ENCODE measurements around the gene FBXO24.

FBXO24 gene

DNA sequence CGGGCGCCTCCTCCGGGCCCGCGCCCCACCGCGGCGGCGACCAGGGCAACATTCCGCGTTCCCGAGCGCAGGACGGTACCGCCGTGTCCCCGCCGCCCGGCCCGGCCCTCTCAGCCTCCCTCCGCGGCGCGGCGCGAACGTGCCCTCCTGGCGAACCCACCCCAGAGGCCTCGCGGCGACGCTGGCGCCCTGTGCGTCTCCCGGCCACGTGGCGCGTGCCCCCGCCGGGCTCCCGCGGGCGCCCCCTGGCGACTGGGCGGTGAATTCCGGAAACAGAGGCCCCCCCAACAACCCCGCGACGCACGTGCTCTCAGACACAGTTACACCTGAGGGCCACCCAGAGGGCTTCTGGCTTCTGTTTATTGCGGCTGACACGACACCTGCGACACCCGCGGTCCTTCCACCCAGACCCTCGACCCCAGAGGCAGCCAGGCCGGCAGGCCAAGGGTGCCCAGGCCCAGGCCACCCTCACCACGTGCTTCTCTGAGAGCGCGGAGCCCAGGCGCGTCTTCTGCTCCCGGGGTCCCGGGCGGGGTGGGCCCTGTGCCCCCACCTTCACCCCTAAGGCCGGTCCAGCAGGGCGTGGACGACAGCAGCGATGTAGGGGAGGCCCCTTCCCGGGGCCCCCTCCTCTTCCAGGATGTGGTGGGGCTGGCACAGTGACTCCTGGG is 12.3 kb upstream of the FBXO24 start, which contains the start of gene SAP25:
TSS of gene SAP25 (minus strand) at position 210 of the 671 bp plus-strand sequence. CDS start at position 52, 158 bp downstream.
- DNase-seq (ENCODE audit: low read depth in 2 of 2) = no peak

DNA sequence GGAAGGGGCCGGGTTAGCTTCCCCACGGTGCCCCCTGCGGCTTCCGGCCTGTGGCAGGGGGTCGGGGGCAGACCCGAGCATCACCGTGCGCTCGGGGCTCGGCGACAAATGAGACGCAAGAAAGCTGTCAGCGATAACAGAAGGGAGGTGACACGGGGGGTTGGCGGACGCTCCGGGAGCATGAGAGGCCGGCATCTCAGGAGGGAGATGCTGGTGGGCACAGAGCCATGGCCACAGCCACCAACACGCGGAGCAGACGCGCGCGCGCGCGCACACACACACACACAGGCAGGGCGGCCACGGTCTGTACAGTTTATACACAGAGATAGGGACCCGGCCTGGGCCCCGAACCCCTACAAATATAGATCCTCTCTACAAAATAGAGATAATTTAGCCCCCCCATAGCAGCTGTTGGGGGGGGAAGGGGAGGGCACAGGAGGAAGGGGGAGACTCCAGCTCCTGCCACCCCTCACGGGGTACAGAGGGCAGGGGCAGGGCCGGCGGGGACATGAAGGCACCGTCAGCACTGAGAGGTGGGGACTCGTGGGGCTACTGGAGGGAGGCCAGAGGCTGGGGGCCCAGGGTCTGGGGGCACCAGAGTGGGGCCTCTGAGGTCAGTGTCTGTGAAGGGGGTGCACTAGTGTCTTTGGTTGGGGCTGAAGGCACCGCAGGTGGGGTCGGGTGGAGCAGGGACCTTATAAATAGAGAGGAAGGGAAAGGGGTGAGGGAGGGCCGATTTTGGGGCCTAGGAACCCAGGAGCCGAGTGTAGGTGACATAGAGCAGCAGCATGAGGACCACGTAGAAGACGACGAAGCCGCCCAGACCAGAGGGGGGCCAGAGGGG is 11.5 kb upstream of the FBXO24 start:
- no peak for DNase-seq (ENCODE audit: low read depth in 2 of 2)

DNA sequence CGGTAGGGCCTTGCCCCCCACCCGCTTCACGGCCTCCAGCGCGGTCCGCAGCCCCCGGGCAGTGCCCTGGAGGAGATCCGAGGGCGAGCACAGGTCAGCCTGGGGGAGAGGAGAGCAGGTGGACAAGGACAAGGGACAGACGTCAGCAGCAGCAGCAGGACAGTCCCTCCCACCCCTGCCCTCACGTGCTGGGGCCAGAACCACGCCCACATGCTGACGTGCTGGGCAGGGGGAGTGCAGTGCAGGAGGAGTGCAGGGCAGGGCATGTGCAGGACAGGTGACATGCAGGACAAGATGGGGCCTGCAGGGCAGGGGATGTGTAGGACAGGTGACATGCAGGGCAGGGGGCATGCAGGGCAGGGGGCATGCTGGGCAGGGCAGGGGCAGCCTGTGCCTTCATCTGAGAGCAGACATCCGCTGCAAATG is 10.9 kb upstream of the FBXO24 start:
- DNase-seq (ENCODE audit: low read depth in 2 of 2) = no peak

- no peak for DNase-seq (ENCODE audit: low read depth in 2 of 2)
Measured at GRCh38 chr7:100575746-100576383, 10.3 kb upstream of the FBXO24 start.

DNA sequence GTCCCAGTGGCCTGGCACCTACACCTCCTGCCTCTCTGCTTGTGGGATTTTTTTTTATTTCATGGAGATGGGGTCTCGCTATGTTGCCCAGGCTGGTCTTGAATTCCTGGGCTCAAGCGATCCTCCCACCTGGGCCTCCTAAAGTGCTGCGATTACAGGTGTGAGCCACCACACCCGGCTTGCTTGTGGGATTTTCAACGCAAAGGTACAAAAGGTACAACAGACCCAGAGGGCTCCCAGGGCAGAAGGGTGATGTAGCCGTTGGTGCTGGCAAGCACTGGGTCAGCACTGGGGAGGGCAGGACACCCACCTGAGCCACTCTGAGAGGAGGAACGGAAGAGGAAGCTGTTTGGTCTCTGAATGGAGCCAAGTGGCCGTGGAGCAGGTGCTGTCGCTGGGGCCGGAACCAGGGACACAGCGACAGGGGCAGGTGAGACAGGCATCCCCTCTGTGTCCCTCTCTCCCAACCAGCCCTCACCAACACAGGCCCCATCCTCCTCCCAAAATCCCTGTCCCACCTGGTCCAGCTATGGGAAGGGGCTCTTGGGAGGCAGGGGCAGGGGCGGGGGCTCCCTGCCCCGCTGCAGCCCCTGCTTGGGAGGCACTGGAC is 9.6 kb upstream of the FBXO24 start:
- no peak for DNase-seq (ENCODE audit: low read depth in 2 of 2)

DNA sequence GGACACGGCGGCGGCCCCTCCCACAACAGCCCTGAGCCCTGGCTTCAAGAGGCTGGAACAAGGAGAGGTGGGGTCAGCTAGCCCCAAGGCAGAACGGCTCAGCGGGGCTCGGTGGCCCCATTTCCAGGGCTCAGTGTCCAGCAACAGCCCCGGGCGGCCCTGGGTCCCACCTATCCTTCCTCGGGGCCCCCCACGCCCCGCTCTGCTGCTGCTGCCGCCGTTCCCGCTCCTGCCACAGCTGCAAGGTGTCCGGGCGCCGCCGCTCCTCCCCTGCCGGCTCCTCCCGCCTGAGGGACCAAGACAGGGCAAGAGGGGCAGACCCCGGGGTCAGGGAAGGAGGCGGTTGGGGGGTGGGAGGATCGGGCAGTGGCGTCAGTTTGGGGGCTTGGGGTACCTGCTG is 9.0 kb upstream of the FBXO24 start:
- DNase-seq (ENCODE audit: low read depth in 2 of 2) = no peak

DNA sequence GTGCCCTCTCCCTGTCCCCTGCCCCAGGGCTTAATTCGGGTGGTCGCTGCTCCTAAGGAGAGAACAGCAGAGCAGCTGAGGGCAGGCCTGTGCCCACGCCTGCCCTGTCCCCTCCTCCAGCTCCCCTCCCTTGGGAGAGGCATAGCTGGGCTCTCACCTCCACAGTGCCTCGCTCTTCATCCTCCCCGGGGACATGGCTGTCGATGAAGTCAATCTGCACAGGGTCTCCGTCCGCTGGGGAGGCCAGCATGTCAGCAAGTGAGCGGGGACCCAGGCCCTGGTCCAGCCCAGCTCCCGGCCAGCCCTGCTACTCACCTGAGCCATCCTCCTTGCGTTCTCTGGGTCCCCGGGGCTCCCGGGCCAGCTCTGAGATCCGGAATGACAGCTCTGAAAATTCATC is 8.6 kb upstream of the FBXO24 start:
- no peak for DNase-seq (ENCODE audit: low read depth in 2 of 2)

DNA sequence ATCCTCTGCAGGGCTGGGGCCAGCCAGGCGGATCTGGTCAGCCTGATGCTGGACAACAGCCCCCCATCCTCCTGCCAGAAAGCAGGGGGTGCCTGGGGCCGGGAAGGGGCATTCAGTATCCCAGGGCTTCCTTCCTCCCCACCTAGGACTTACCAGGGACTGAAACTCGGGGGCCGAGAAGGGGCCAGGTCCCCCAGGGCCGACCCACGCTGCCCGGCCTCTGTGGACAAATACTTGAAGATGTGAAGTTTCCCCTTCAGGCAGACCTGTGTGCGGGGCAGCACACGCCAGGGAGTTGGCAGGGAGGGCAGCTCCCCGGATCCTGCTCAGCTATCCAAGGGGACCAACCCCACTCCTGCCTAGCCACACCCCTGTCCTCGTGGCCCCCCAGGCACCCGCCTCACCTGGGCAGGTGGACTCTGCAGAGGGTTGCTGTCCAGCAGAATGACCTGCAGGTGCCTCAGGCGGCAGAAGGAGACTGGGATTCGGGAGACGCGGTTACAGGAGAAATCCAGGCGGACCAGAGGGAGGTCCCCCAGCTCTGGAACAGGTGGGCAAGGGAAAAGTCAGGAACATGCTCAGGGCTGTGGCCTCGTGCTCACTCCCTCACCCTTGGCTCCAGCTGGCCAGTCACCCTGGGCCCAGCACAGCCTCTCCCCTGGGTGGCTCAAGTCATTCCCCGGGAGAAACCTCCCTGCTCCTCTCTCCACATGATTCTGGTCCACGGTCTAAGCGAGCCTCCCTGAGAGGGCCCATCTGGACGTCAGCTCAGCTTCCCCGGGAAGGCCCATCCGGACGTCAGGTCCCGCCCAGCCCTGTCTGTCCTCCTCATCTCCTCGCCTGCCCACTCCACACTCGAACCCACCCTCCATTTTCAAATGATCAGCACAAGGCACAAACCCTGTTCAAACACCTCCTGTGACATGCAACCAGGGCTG is 7.6 kb upstream of the FBXO24 start:
- no peak for DNase-seq (ENCODE audit: low read depth in 2 of 2)

DNA sequence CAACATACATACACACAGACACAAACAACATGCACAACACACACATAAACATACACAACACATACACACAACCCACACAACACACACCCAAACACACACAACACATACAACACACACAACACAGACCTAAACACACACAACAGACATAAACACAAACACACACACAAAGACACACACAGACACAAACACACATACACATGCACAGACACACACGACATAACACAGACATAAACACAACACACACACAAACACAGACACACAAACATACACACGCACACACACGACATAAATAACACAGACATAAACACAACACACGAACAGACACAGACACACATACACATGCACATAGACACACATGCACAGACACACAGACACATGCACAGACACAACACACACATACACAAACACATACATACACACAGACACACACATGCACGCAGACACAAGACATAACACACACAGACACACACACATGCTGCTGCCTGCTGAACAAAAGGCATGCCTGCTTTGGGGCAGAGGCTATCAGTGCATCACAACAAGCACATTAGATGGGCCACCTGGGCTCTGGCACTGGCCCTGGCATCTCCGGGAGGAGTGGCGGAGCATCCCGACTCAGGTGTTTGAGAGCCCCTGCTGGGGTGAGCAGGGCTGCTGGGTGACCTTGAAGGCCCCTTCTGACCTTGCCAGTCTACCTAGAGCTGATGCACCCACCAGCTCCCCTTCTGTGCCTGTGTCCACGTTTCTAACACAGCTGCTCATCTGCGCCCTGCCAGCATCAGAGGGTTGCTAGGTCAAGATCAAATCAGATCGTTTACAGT is 5.5 kb upstream of the FBXO24 start:
- DNase-seq (ENCODE audit: low read depth in 2 of 2) = no peak

DNA sequence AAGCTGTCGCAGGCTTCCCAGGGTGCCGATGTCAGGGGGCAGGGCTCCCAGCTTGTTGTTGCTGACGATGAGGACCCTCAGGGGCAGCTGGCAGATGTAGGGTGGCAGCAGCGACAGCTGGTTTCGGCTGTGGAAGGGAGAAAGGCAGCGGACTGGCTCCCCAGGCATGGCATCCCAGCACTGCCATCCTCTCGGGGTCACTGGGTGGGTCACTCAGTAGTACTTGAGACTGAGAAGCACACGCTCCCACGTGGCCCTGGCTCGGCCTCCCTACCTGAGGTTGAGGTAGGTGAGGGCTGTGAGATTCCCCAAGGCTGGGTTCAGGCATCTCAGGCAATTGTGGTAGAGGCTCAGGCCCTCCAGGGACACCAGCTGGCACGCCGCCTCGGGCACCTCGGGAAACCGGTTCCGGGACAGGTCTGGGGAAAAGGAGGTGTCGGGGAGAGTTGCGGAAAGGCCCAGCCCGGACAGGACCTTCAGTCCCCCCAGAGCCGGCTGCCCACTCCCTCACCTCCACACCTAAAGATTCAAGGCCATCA is 4.0 kb upstream of the FBXO24 start:
- no peak for DNase-seq (ENCODE audit: low read depth in 2 of 2)

GRCh38 chr7:100582650-100583049 is 3.5 kb upstream of the FBXO24 start:
- no peak for DNase-seq (ENCODE audit: low read depth in 2 of 2)

- peak in 1 of 2 donors; percentile 64 for DNase-seq (ENCODE audit: low read depth in 2 of 2)
Measured at GRCh38 chr7:100583132-100584053, 2.7 kb upstream of the FBXO24 start.

DNA sequence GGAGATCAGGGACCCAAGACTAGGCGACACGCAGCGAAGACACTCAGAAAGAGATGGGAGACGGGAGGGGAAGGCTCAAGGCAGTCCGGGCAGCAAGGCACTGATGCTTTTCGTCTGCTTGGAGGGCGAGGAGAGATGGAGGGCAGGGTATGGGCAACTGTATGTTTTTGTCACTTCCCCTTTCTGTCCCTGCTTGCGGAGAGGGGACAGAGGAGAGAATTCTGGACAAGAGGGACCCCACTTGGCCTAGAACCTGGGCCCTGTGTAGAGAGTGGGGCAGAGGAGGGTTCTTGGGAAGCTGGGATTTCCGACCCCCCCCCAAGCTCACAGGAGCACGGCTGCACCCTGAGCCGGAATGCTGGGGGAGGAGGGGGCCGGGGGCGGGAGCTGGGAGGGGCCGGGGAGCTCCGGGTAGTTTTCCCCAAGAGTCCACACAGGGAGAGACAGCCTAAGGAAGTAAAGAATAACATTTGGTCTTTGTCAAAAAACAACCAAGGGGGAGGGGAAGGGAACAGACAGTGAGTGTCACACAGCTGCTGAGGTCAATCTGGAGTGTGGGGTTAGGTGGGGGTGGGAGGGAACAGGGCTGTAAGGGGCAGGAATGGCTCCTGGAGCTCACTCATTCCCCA is 2.0 kb upstream of the FBXO24 start:
- DNase-seq (ENCODE audit: low read depth in 2 of 2) = no peak

- no peak for DNase-seq (ENCODE audit: low read depth in 2 of 2)
Measured at GRCh38 chr7:100584683-100585510, 1.2 kb upstream of the FBXO24 start.

- DNase-seq (ENCODE audit: low read depth in 2 of 2) = peak in 1 of 2 donors; percentile 42
Measured at GRCh38 chr7:100585511-100586265, 440 bp upstream of the FBXO24 start, which contains the start of gene LRCH4. Gene LRCH4 (minus strand): TSS chr7:100586129. CDS start chr7:100586100, 29 bp downstream.

DNA sequence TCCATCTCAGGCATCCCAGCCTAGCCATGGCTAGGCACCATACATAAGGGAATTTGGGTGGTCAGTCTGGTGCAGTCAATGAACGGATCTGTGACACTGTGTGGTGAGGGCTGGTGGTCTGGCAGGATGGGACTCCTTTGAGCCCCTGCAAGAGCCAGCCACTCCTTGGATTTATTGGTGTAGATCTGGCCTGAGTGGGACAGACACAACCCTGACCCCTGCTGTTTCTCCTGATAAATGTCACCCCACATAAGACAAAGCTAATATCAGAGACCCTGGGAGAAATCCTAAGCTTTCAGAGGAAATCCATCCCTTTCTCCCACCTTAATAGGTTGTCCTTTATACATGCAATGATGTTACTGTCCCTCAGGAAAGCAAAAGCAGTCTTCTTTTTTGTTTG is 2.3 kb downstream of the FBXO24 start:
- DNase-seq (ENCODE audit: low read depth in 2 of 2) = no peak

All from stimulated activated CD8-positive, alpha-beta memory T cell treated with anti-CD3 and anti-CD28 coated beads, Interleukin-2, amount 100 ng/mL, for 48 hours (primary cell).